ENCODE results near the gene DCPS.
"Not testable (repeated sequence)": the region's sequence is repeated elsewhere in the genome, so short reads cannot be mapped to it uniquely, and the experiment has no call there.

DNA sequence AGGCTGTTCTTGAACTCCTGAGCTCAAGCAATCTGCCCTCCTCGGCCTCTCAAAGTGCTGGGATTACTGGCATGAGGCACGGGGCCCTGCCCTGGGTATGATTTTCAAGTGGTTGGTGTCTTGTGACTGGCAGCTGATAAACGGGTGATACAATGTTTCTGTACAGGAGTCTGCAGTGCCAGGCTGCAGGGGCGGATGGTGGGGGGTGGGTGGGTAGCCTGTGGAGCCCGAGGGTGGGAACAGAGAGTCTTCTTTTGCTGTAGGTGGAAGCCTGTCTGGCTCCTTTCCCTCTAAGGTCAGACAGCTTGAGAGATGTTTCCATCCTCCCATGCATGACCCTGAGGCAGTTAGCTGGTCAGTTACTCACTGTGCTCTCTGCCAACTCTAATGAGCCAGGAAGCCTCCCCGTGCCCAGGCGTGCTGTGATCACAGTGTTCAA lies 90.8 kb downstream of the DCPS start:
- TF ChIP-seq TAF1 (IDR thresholded peaks at IDR 0.05; ENCODE audit: low read depth, low read length); POLR2A (IDR thresholded peaks at IDR 0.05; ENCODE audit: low read depth, low read length); PAX5 (IDR thresholded peaks at IDR 0.05; ENCODE audit: insufficient read depth, low read length, severe bottlenecking); POLR2AphosphoS5 (IDR thresholded peaks at IDR 0.05; ENCODE audit: low read depth, low read length): not testable (repeated sequence)

Measured in GM12891 (cell line).